ENCODE measurements around the gene NCKAP5. TPM values are rescaled to one million over a fixed set of nuclear protein-coding genes. Genes with fewer than 3 reads are reported as not detected.

NCKAP5 gene
- total and polyA plus RNA-seq, 2 of the 13 experiments (the other 11 are each of a cell fraction or from before 2014, with no cell fraction given): 0.01 TPM; not detected in 1

DNA sequence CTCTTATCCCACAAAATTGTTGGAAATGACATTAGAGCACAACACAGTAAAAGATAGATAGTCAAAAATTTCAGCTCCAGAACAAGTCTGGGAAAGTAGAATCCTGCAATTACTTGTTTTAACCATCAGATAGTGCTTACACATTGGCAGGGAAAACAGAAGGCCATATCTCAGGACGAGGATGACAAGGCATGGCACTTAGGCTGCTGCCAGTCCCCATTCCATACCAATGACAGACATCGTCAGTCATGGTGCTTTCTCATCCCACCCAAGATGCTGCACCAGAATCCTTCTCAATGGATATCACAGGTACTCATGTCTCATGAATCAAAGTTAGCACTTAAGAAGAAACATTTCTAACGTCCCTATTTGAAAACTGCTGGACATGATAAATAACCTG is 187.3 kb downstream of the NCKAP5 start (continued):
- TF ChIP-seq, protein P1, sequence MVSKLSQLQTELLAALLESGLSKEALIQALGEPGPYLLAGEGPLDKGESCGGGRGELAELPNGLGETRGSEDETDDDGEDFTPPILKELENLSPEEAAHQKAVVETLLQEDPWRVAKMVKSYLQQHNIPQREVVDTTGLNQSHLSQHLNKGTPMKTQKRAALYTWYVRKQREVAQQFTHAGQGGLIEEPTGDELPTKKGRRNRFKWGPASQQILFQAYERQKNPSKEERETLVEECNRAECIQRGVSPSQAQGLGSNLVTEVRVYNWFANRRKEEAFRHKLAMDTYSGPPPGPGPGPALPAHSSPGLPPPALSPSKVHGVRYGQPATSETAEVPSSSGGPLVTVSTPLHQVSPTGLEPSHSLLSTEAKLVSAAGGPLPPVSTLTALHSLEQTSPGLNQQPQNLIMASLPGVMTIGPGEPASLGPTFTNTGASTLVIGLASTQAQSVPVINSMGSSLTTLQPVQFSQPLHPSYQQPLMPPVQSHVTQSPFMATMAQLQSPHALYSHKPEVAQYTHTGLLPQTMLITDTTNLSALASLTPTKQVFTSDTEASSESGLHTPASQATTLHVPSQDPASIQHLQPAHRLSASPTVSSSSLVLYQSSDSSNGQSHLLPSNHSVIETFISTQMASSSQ (IDR thresholded peaks at IDR 0.05; ENCODE audit: low read depth): no peak
- TF ChIP-seq, protein P1 (CRISPR knock-in tag; IDR thresholded peaks at IDR 0.05; ENCODE audit: borderline replicate concordance): no peak
- no peak for TF ChIP-seq FOXO1 (CRISPR knock-in tag; IDR thresholded peaks at IDR 0.05)
- no peak for TF ChIP-seq KDM3A (CRISPR knock-in tag; IDR thresholded peaks at IDR 0.05; ENCODE audit: low read depth)
- TF ChIP-seq JDP2 (CRISPR knock-in tag; IDR thresholded peaks at IDR 0.05; ENCODE audit: borderline replicate concordance): no peak
- TF ChIP-seq, protein P2, sequence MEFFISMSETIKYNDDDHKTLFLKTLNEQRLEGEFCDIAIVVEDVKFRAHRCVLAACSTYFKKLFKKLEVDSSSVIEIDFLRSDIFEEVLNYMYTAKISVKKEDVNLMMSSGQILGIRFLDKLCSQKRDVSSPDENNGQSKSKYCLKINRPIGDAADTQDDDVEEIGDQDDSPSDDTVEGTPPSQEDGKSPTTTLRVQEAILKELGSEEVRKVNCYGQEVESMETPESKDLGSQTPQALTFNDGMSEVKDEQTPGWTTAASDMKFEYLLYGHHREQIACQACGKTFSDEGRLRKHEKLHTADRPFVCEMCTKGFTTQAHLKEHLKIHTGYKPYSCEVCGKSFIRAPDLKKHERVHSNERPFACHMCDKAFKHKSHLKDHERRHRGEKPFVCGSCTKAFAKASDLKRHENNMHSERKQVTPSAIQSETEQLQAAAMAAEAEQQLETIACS (CRISPR knock-in tag; IDR thresholded peaks at IDR 0.05): no peak
- no peak for TF ChIP-seq PHF21A (CRISPR knock-in tag; IDR thresholded peaks at IDR 0.05)
- TF ChIP-seq ZNF746 (CRISPR knock-in tag; IDR thresholded peaks at IDR 0.05): no peak
- TF ChIP-seq, protein P3, sequence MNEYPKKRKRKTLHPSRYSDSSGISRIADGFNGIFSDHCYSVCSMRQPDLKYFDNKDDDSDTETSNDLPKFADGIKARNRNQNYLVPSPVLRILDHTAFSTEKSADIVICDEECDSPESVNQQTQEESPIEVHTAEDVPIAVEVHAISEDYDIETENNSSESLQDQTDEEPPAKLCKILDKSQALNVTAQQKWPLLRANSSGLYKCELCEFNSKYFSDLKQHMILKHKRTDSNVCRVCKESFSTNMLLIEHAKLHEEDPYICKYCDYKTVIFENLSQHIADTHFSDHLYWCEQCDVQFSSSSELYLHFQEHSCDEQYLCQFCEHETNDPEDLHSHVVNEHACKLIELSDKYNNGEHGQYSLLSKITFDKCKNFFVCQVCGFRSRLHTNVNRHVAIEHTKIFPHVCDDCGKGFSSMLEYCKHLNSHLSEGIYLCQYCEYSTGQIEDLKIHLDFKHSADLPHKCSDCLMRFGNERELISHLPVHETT (CRISPR knock-in tag; conservative IDR thresholded peaks at IDR 0.05): no peak
- TF ChIP-seq CCAR2 (optimal IDR thresholded peaks at IDR 0.05; ENCODE audit: low read depth, low read length): no peak

Measured in HepG2 (cell line).